ENCODE data around the gene FLT1.

Gene FLT1

GRCh38 chr13:28449826-28450773 is 44.8 kb downstream of the FLT1 start:
- TF ChIP-seq CTCF (IDR thresholded peaks at IDR 0.05; ENCODE audit: low read depth, low read length) = no peak
- H3K4me3 ChIP-seq (replicated peaks in 1 of 2; ENCODE audit: low read depth in 2 of 2, low read length in 2 of 2) = no peak overlapping the region
- no peak for DNase-seq (ENCODE audit: low read depth in 2 of 2)

- no peak for DNase-seq (ENCODE audit: low read depth in 2 of 2)
- H3K4me3 ChIP-seq (replicated peaks in 1 of 2; ENCODE audit: low read depth in 2 of 2, low read length in 2 of 2) = no peak overlapping the region
- no peak for TF ChIP-seq CTCF (IDR thresholded peaks at IDR 0.05; ENCODE audit: low read depth, low read length)
These were observed 46.1 kb downstream of the FLT1 start for GRCh38 chr13:28448651-28449358.

GRCh38 chr13:28447989-28448388 is 46.9 kb downstream of the FLT1 start:
- no peak overlapping the region for H3K4me3 ChIP-seq (replicated peaks in 1 of 2; ENCODE audit: low read depth in 2 of 2, low read length in 2 of 2)
- DNase-seq (ENCODE audit: low read depth in 2 of 2) = no peak
- no peak for TF ChIP-seq CTCF (IDR thresholded peaks at IDR 0.05; ENCODE audit: low read depth, low read length)

- no peak overlapping the region for H3K4me3 ChIP-seq (replicated peaks in 1 of 2; ENCODE audit: low read depth in 2 of 2, low read length in 2 of 2)
- DNase-seq (ENCODE audit: low read depth in 2 of 2) = no peak
- no peak for TF ChIP-seq CTCF (IDR thresholded peaks at IDR 0.05; ENCODE audit: low read depth, low read length)
These were observed 47.7 kb downstream of the FLT1 start for GRCh38 chr13:28447206-28447605.

- no peak for DNase-seq (ENCODE audit: low read depth in 2 of 2)
- no peak overlapping the region for H3K4me3 ChIP-seq (replicated peaks in 1 of 2; ENCODE audit: low read depth in 2 of 2, low read length in 2 of 2)
- no peak for TF ChIP-seq CTCF (IDR thresholded peaks at IDR 0.05; ENCODE audit: low read depth, low read length)
These were observed 52.1 kb downstream of the FLT1 start for GRCh38 chr13:28442839-28443238.

DNA sequence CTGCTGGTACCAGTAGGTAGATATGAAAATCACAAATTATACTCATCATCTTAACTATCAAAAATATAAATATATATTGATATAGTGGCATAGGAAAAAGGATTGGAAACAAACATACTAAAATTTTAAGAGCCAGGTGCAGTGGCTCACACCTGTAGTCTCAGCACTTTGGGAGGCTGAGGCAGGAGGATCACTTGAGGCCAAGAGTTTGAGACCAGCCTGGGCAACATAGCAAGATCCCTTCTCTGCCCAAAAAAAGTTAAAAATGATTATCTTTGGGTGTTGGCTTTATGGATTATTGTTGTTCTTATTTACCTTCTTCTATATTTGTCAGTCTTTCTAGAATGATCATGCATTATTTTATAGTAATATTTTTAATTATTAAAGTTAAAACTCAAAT is 53.4 kb downstream of the FLT1 start:
- TF ChIP-seq CTCF (IDR thresholded peaks at IDR 0.05; ENCODE audit: low read depth, low read length) = no peak
- no peak overlapping the region for H3K4me3 ChIP-seq (replicated peaks in 1 of 2; ENCODE audit: low read depth in 2 of 2, low read length in 2 of 2)
- no peak for DNase-seq (ENCODE audit: low read depth in 2 of 2)

Measured in cardiac fibroblast (primary cell).